Activated T-helper 1 cell treated with Interleukin-2 at 50 U/mL for 16 hours (primary cell): ENCODE measurements around the gene PLEKHF1.
A peak's percentile ranks its signal among the peaks of the same experiment; 100 is the strongest.
"Not testable (repeated sequence)": the region's sequence is repeated elsewhere in the genome, so short reads cannot be mapped to it uniquely, and the experiment has no call there.

Experiments used
- DNase-seq: peaks from one replicate; pipeline ENCODE4 v3.0.0-alpha.2; 2020; ENCODE audit warnings: low read depth

Gene PLEKHF1

DNA sequence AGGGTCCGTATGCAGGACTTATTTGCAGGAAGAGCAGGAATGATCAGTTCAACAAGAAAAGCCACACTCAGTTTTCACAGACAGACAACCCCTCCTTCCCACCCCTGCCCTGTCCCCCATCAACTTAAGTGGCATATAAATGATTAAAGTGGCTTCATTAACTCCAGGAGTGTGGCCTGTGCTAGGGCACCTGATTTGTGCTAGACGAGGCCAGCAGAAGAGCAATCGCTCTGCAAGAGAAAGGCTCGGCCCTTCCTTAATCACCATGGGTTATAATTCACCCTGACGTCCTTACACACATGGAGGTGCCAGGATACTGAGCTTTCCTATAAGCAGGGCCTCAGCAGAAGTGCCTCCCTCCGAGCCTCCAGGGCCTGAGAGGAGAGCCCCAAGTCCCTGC is 35.2 kb downstream of the PLEKHF1 start:
- no peak for DNase-seq

GRCh38 chr19:29702161-29702962 is 37.1 kb downstream of the PLEKHF1 start:
- no peak for DNase-seq

DNA sequence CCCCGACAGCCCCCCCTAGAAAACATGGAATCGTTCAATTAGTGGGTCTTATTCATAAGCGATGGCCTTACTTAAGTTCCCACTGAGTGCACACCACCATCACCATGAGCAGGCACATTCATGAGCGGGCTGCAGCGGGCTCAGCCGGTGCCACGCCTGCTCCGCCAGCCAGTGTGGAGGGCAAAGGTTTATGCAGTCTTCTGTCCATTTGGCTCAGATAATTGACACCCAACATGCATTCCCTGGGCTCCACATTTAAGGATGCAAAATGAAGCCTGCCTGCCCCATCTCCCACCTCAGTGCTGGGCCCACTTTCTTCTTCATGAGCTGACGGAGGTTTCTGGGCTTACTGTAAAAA is 37.7 kb downstream of the PLEKHF1 start:
- no peak for DNase-seq

- DNase-seq, result no peak
These were observed 39.6 kb downstream of the PLEKHF1 start for GRCh38 chr19:29704562-29705558.

DNA sequence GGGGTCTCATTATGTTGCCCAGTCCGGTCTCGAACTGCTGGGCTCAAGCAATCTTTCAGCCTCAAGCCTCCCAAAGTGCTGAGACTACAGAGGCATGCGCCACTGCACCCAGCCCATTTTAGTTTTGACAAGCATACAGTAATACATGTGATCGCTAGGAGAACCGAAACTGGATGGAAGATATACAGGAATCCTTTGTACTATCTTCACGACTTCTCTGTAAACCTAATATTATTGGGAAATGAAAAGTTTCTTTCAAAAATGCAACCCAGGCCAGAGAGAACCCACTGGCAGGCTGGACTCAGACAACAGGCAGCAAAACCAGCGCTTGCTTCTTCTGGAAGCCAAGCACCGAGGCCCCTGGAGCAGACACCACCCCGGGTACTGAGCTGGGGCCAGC is 40.4 kb downstream of the PLEKHF1 start:
- no peak for DNase-seq

DNA sequence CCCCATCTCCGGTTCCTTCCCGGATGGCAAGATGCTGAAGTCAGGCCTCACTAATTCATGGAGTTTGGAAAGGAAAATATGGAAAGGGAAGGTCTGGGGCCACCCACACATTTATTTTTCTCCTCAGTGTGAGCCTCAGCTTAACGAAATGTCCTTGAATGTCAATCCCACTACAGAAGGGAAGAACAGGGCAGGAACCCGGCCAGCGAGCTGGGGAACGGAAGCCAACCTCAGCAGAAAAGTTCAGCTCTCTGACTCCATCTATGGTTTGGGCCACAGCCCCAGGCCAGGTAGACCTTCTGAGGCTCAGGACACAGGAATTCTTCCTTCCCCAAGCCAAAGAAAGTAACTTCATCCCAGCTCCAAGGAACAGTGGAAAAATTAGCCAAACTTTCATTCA is 41.4 kb downstream of the PLEKHF1 start:
- DNase-seq, result no peak

DNA sequence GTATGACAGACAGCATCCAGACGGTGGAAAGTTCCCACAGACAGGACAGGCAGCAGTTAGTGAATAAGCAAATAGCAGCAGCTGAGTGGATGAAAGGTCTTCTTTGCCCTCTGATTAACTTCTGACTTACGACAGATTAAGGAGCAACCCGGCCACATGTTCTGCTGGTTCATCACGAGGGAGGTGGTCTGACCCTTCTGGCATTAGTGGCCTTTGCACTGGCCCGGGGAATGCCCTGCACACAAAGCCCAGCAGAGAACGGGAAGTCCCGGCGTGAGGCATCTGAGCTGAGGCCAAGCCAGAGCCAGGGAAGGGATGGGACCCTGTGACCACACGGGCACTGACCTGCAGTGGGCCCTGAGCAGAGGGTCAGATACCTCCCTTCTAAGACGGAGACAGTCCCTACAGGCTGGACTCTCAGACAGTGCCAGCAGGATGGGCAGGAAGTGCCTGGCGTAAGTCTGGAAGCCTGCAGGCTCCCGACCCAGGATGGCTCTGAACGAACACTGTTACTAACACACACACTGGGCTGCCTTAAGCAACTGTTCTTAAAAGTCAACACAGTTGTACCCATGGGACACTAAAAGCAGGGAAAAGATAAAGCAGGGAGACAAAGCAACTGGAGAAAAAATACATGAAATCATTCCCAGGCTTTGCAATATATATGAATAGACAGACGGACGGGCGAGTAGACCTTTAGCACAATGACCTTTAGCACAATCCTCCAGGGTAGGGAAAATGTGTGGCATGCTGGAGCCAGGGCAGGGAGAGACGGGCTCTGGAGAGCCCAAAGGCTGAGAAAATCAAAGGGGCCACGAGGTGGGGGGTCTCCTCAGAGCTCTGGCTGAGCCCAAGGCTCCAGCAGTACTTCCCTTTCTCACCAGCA is 43.5 kb downstream of the PLEKHF1 start:
- no peak for DNase-seq

DNA sequence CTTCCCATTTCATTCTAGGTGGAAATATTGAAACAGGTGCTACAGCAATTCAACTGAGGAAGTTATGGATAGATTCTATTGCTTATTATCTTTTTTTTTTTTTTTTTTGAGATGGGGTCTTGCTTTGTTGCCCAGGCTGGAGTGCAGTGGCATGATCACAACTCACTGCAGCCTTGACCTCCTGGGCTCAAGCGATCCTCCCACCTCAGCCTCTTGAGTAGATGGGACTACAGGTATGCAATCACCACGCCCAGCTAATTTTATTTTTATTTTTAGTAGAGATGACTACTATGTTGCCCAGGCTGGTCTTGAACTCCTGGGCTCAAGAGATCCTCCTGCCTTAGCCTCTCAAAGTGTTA is 44.2 kb downstream of the PLEKHF1 start:
- DNase-seq, result not testable (repeated sequence)

DNA sequence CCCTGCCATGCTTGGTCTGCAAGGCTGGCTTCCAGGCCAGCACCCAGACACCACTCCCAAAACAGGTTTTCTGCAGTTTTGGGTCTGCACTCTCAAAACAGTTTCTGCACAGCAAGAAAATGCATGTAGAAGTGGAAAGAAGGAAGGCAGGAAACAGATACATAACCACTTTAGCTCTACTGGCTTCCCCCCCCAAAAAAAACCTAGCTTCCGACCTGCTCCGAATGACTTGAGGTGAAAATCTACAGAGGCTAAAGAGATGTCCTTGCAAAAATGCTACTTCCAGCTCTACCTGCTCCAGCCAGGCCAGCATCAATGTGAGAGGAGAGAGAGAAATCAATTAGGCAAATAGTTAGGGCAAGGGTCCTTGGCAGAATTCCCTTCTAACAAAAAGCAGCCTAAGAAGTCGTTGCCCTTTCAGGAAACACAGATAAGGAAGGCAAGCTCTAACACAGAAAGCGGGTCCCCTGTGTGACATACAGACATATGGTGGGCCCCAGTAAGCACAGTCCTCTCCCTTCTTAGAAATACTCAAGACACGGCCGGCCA is 46.4 kb downstream of the PLEKHF1 start:
- no peak for DNase-seq

- no peak for DNase-seq
These were observed 47.7 kb downstream of the PLEKHF1 start for GRCh38 chr19:29712744-29713516.

- DNase-seq, result peak; percentile 49
These were observed 49.2 kb downstream of the PLEKHF1 start for GRCh38 chr19:29714371-29714952.

DNA sequence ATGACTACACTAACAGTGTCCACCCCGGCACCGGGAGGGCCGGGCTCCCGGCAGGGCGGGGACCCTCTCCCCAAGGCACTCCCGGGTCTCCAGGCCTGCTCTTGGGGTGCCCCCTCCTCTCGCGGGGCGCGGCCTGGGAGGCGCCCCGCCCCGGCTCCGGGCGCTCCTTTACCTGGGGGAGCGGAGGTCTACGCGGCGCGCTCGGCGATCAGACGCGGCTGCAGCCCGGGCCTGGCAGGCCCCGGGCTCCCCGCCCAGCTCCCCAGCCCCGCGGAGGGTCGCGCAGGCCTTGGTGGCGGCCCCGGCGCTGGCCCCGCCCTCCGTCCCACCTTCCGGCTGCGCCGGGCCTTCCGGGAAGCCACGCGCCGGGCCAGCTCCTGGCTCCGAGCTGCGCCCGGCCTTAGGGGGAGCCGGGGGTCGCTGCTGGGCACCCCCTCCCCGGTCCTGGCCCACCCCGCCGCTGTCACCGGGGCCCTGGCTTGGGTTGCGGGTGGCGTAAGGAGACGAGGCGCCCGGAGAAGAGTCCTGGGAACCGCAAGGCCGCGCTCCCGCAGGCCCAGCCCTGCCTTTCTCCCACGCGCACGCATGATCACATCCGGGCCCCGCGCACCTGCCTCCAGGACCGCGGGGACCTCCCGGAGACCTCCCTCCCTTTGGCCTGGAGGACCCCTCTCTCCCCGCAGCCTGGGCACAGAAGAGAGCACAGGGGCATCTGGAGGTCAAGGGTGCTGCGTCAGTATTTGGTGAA is 49.9 kb downstream of the PLEKHF1 start, which contains the start of gene C19orf12:
Gene C19orf12, minus strand, starts transcription at position 309 of the 748 bp plus-strand sequence. CDS start 6,848 bp downstream, outside the sequence.
- DNase-seq, result peak; percentile 32

DNA sequence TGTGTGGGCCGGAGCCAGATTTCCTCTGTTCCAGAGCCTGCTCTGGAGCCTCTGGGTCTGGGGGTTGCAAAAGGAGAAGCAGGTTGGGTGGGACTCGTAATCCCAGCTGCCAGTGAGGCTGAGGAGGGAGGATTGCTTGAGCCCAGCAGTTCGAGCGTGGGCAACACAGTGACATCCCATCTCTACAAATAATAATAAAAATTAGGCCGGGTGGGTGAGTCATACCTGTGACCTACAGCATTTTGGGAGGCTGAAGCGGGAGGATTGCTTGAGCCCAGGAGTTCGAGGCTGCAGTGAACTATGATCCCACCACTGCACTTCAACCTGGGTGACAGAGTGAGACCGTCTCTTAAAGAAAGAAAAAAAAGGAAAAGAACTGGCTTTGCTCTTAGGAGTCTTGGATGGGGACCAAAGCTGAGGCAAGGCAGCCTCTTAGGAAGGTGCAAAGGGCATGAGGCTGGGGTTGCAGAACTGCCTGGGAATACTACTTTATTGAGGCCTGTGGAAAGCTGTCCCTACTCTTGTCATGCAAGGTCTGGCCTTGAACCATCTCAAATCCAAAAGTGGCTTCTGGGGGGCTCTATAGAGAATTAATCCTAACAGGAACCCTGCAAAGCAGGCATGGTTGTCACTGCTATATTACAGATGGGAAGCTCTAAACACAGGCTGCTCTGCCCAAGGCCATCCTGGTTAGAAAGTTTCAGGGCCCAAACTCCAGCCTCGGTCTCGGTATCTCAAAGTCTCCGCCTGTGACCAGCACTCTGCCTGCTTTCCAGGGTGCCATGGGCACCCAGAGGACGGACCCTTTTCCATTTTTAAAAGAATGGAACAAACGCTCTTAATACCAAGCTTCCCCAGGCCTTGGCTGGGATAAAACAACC is 50.7 kb downstream of the PLEKHF1 start:
- DNase-seq, result no peak

- no peak for DNase-seq
These were observed 51.8 kb downstream of the PLEKHF1 start for GRCh38 chr19:29717051-29717450.

GRCh38 chr19:29724102-29724641 is 58.9 kb downstream of the PLEKHF1 start:
- no peak for DNase-seq

- DNase-seq, result no peak
These were observed 59.5 kb downstream of the PLEKHF1 start for GRCh38 chr19:29724746-29725145.
